ENCODE measurements around the gene COL25A1.
A peak's percentile ranks its signal among the peaks of the same experiment; 100 is the strongest.

The COL25A1 gene

GRCh38 chr4:108861334-108861733 is 441.1 kb downstream of the COL25A1 start:
- no peaks in the 10 kb centered on the region for H3K9me3 ChIP-seq (ENCODE audit: control insufficient read depth, insufficient read depth, low read length)
- no peak overlapping the region for H3K4me3 ChIP-seq (ENCODE audit: low read depth, low read length)
- H3K36me3 ChIP-seq (ENCODE audit: control insufficient read depth, insufficient read depth, low read length) = no peaks in the 10 kb centered on the region
- no peaks in the 10 kb centered on the region for H3K27me3 ChIP-seq (ENCODE audit: control insufficient read depth, insufficient read depth, low read length)
- H3K4me1 ChIP-seq (ENCODE audit: control insufficient read depth, insufficient read depth, low read length) = peaks cover 4% of the 10 kb centered on the region
- no peak overlapping the region for H3K9ac ChIP-seq (ENCODE audit: low read depth, low read length)

- Histone ChIP-seq H3K36me3 (ENCODE audit: control insufficient read depth, insufficient read depth, low read length) (no peaks in the 10 kb centered on the region), H3K27me3 (ENCODE audit: control insufficient read depth, insufficient read depth, low read length) (no peaks in the 10 kb centered on the region), H3K4me3 (ENCODE audit: low read depth, low read length) (no peak overlapping the region), H3K9ac (ENCODE audit: low read depth, low read length) (no peak overlapping the region), H3K4me1 (ENCODE audit: control insufficient read depth, insufficient read depth, low read length) (peaks cover 2% of the 10 kb centered on the region), H3K9me3 (ENCODE audit: control insufficient read depth, insufficient read depth, low read length) (no peaks in the 10 kb centered on the region)
Observed at GRCh38 chr4:108854786-108855185, 447.7 kb downstream of the COL25A1 start.

GRCh38 chr4:108852691-108853090 is 449.8 kb downstream of the COL25A1 start:
- no peaks in the 10 kb centered on the region for H3K27me3 ChIP-seq (ENCODE audit: control insufficient read depth, insufficient read depth, low read length)
- no peaks in the 10 kb centered on the region for H3K9me3 ChIP-seq (ENCODE audit: control insufficient read depth, insufficient read depth, low read length)
- peaks cover 6% of the 10 kb centered on the region for H3K4me1 ChIP-seq (ENCODE audit: control insufficient read depth, insufficient read depth, low read length)
- H3K4me3 ChIP-seq (ENCODE audit: low read depth, low read length) = no peak overlapping the region
- no peaks in the 10 kb centered on the region for H3K36me3 ChIP-seq (ENCODE audit: control insufficient read depth, insufficient read depth, low read length)
- no peak overlapping the region for H3K9ac ChIP-seq (ENCODE audit: low read depth, low read length)

DNA sequence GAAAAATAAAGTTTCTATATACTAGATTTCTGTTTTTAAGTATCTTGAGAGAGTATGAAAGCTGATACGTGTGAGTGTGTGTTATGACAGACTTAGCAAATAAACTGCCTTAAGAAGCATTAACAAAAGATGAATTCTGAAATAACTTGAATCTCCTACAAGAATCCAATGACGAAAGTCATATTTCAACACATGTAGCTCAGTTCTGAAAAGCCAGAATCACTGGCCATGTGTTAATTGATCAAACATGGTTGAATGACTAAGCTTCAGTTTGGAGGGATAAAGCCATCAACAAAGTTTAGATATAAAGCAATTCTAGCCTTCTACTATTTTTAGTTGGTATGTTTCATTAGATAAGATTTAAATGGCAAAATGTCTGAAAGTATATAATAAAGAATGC is 451.1 kb downstream of the COL25A1 start:
- Histone ChIP-seq H3K9me3 (ENCODE audit: control insufficient read depth, insufficient read depth, low read length) (no peaks in the 10 kb centered on the region), H3K4me3 (ENCODE audit: low read depth, low read length) (no peak overlapping the region), H3K4me1 (ENCODE audit: control insufficient read depth, insufficient read depth, low read length) (peaks cover 6% of the 10 kb centered on the region), H3K9ac (ENCODE audit: low read depth, low read length) (no peak overlapping the region), H3K27me3 (ENCODE audit: control insufficient read depth, insufficient read depth, low read length) (no peaks in the 10 kb centered on the region), H3K36me3 (ENCODE audit: control insufficient read depth, insufficient read depth, low read length) (no peaks in the 10 kb centered on the region)

DNA sequence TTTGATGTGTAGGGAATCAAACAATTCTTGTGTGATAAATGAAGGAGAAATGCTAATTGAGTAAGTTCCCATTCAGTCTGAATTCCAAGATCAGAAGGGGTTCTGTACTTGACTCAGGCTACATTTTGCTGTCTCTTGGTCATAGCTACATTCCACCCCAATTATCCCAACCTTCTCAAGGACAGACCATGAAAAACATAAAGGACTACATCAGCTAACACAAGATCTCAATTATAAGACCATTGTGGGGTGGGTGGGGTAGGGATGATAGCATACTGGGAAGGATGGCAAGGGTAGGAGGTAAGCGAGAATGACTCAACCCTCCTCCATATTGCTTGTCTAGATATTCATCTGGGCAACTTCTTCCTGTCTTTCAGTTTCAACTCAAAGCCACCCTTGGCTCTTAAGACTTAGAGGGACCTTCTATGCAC is 452.2 kb downstream of the COL25A1 start:
- no peak overlapping the region for H3K9ac ChIP-seq (ENCODE audit: low read depth, low read length)
- no peak overlapping the region for H3K4me3 ChIP-seq (ENCODE audit: low read depth, low read length)
- no peaks in the 10 kb centered on the region for H3K36me3 ChIP-seq (ENCODE audit: control insufficient read depth, insufficient read depth, low read length)
- H3K9me3 ChIP-seq (ENCODE audit: control insufficient read depth, insufficient read depth, low read length) = no peaks in the 10 kb centered on the region
- peaks cover 6% of the 10 kb centered on the region for H3K4me1 ChIP-seq (ENCODE audit: control insufficient read depth, insufficient read depth, low read length)
- no peaks in the 10 kb centered on the region for H3K27me3 ChIP-seq (ENCODE audit: control insufficient read depth, insufficient read depth, low read length)

- Histone ChIP-seq H3K9ac (ENCODE audit: low read depth, low read length) (peak overlapping the region; percentile 32), H3K4me1 (ENCODE audit: control insufficient read depth, insufficient read depth, low read length) (peaks cover 6% of the 10 kb centered on the region), H3K36me3 (ENCODE audit: control insufficient read depth, insufficient read depth, low read length) (no peaks in the 10 kb centered on the region), H3K9me3 (ENCODE audit: control insufficient read depth, insufficient read depth, low read length) (no peaks in the 10 kb centered on the region), H3K4me3 (ENCODE audit: low read depth, low read length) (no peak overlapping the region), H3K27me3 (ENCODE audit: control insufficient read depth, insufficient read depth, low read length) (no peaks in the 10 kb centered on the region)
Observed at GRCh38 chr4:108849611-108850168, 452.8 kb downstream of the COL25A1 start.

- no peaks in the 10 kb centered on the region for H3K36me3 ChIP-seq (ENCODE audit: control insufficient read depth, insufficient read depth, low read length)
- H3K27me3 ChIP-seq (ENCODE audit: control insufficient read depth, insufficient read depth, low read length) = no peaks in the 10 kb centered on the region
- H3K9ac ChIP-seq (ENCODE audit: low read depth, low read length) = no peak overlapping the region
- H3K9me3 ChIP-seq (ENCODE audit: control insufficient read depth, insufficient read depth, low read length) = no peaks in the 10 kb centered on the region
- peaks cover 6% of the 10 kb centered on the region for H3K4me1 ChIP-seq (ENCODE audit: control insufficient read depth, insufficient read depth, low read length)
- H3K4me3 ChIP-seq (ENCODE audit: low read depth, low read length) = no peak overlapping the region
Observed at GRCh38 chr4:108846568-108846967, 455.9 kb downstream of the COL25A1 start.

DNA sequence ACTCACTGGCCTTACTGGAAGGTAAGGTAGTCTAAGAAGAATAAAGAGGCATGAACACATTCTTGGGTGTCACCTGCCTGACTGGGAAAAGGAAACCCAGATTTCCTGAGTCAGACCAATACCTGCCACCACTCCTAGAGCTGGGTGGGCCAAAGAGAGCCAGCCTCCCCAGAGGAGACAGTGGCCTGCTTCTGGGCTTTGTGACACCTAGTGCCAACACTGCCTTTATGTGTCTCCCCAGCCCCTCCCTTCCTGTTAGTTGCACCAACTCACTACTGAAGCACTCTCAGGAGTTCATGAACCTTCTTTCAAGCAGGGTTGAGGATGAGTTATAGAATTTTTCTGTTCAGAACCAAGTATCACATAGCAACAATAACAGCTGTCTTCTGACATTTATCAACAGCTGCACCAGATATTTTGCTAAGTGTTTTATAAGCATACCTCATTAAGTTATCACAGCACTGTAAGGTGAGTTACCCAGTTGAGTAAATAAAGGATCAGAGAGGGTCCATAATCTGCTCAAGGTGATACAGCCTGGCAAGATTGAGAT is 462.0 kb downstream of the COL25A1 start:
- Histone ChIP-seq H3K36me3 (ENCODE audit: control insufficient read depth, insufficient read depth, low read length) (no peaks in the 10 kb centered on the region), H3K27me3 (ENCODE audit: control insufficient read depth, insufficient read depth, low read length) (no peaks in the 10 kb centered on the region), H3K4me3 (ENCODE audit: low read depth, low read length) (no peak overlapping the region), H3K9me3 (ENCODE audit: control insufficient read depth, insufficient read depth, low read length) (no peaks in the 10 kb centered on the region), H3K4me1 (ENCODE audit: control insufficient read depth, insufficient read depth, low read length) (no peaks in the 10 kb centered on the region), H3K9ac (ENCODE audit: low read depth, low read length) (no peak overlapping the region)

- H3K9ac ChIP-seq (ENCODE audit: low read depth, low read length) = no peak overlapping the region
- H3K27me3 ChIP-seq (ENCODE audit: control insufficient read depth, insufficient read depth, low read length) = no peaks in the 10 kb centered on the region
- no peak overlapping the region for H3K4me3 ChIP-seq (ENCODE audit: low read depth, low read length)
- no peaks in the 10 kb centered on the region for H3K9me3 ChIP-seq (ENCODE audit: control insufficient read depth, insufficient read depth, low read length)
- H3K36me3 ChIP-seq (ENCODE audit: control insufficient read depth, insufficient read depth, low read length) = no peaks in the 10 kb centered on the region
- no peaks in the 10 kb centered on the region for H3K4me1 ChIP-seq (ENCODE audit: control insufficient read depth, insufficient read depth, low read length)
Observed at GRCh38 chr4:108839333-108839732, 463.1 kb downstream of the COL25A1 start.

- Histone ChIP-seq H3K9ac (ENCODE audit: low read depth, low read length) (no peak overlapping the region), H3K27me3 (ENCODE audit: control insufficient read depth, insufficient read depth, low read length) (no peaks in the 10 kb centered on the region), H3K36me3 (ENCODE audit: control insufficient read depth, insufficient read depth, low read length) (no peaks in the 10 kb centered on the region), H3K9me3 (ENCODE audit: control insufficient read depth, insufficient read depth, low read length) (no peaks in the 10 kb centered on the region), H3K4me3 (ENCODE audit: low read depth, low read length) (no peak overlapping the region), H3K4me1 (ENCODE audit: control insufficient read depth, insufficient read depth, low read length) (no peaks in the 10 kb centered on the region)
Observed at GRCh38 chr4:108838451-108838850, 464.0 kb downstream of the COL25A1 start.

DNA sequence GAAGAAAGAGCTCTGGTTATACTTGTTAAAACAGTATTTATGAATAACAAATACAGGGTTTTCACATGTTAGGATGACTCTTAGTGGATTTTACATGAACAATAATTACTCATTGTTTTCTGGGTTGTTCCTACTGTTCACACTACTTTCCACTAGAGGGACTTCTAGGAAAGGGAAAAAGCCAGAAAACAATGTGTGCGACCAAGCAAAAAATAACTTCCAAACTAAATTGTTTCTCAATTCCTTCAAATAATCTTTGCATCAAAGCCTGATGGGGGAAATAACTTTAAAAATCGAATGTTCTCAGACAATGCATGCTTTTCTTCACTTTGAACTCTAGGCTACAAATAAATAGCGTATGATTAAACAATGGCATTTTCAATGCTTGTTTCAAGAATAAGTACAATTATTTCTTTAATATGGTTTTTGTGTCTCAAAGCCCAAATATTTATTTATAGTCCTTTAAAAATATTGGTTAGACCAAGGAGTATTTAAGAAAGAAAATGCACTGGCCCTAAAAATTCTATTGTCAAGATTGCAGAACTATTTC is 467.5 kb downstream of the COL25A1 start:
- Histone ChIP-seq H3K4me3 (ENCODE audit: low read depth, low read length) (no peak overlapping the region), H3K4me1 (ENCODE audit: control insufficient read depth, insufficient read depth, low read length) (no peaks in the 10 kb centered on the region), H3K27me3 (ENCODE audit: control insufficient read depth, insufficient read depth, low read length) (no peaks in the 10 kb centered on the region), H3K9ac (ENCODE audit: low read depth, low read length) (no peak overlapping the region), H3K9me3 (ENCODE audit: control insufficient read depth, insufficient read depth, low read length) (no peaks in the 10 kb centered on the region), H3K36me3 (ENCODE audit: control insufficient read depth, insufficient read depth, low read length) (no peaks in the 10 kb centered on the region)

DNA sequence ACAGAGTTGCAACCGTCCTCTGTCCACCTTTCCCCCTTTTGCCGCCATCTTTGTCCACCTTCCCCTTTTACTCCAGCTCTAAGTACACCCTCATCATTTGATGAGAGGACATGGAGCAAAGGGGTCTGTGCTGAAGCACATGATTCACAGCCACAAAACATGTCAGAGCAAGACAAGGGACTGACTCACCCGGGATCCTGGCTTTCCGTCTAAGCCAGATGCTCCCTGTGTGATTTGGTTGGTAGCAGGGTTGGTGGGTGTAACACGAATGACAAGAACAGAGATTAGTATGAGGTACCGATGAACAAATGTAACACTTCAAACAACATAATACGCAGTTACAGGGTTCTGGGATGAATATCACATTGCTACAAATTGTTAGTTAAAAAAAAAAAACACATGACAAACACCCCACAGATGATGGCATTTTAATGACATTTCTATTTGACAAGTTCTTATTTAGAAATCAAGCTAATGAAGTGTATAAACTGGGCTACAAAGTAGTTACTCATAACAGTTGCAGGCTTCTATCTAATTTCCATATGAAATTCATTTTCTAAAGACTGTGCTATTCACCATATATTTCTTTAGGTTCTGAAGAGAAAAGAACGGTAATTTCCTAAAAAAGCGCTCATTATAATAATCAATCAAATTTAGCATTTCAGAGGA is 468.2 kb downstream of the COL25A1 start:
- no peaks in the 10 kb centered on the region for H3K36me3 ChIP-seq (ENCODE audit: control insufficient read depth, insufficient read depth, low read length)
- H3K27me3 ChIP-seq (ENCODE audit: control insufficient read depth, insufficient read depth, low read length) = no peaks in the 10 kb centered on the region
- no peaks in the 10 kb centered on the region for H3K4me1 ChIP-seq (ENCODE audit: control insufficient read depth, insufficient read depth, low read length)
- H3K9me3 ChIP-seq (ENCODE audit: control insufficient read depth, insufficient read depth, low read length) = no peaks in the 10 kb centered on the region
- no peak overlapping the region for H3K4me3 ChIP-seq (ENCODE audit: low read depth, low read length)
- no peak overlapping the region for H3K9ac ChIP-seq (ENCODE audit: low read depth, low read length)

Data from iPS-15b (cell line).